SK-N-MC (cell line): Measurements from ENCODE around the gene TNNT3.

Experiments
- EZH2 ChIP-seq: fragments of 200-600 bp; sonication (generic); IDR thresholded peaks from one replicate; pipeline ENCODE4 v1.6.1; 2017; ENCODE audit warnings: antibody characterized with exemption
- POLR2AphosphoS5 ChIP-seq: IDR thresholded peaks from 2 replicates; pipeline ENCODE4 v1.6.1; 2012; ENCODE audit warnings: mild to moderate bottlenecking, low read depth, low read length, borderline replicate concordance

GRCh38 chr11:1871531-1871930 is 48.0 kb upstream of the TNNT3 start:
- TF ChIP-seq EZH2: no peak
- no peak for TF ChIP-seq POLR2AphosphoS5
